Measurements from ENCODE around the gene HTT. TPM values are rescaled to one million over a fixed set of nuclear protein-coding genes. Genes with fewer than 3 reads are reported as not detected.

Gene HTT
- total RNA-seq, result 10 to 100 TPM; 23.2 to 25.2 TPM
- long read RNA-seq, partial matches to known transcripts, result 13 of 20 reads
- long read RNA-seq, other reads (novel, unspliced or antisense), result 7 of 20 reads

GRCh38 chr4:3074078-3074845, at the start of gene HTT, which contains the start of gene HTT-AS:
HTT (plus strand) TSS chr4:3074681; CDS start chr4:3074826, 145 bp downstream.
HTT-AS (minus strand) TSS chr4:3074538.
- peak; percentile 96 for DNase-seq
- ATAC-seq, result peak; percentile 93
- intact Hi-C loops (cut with DNase I), result no loop called here

DNA sequence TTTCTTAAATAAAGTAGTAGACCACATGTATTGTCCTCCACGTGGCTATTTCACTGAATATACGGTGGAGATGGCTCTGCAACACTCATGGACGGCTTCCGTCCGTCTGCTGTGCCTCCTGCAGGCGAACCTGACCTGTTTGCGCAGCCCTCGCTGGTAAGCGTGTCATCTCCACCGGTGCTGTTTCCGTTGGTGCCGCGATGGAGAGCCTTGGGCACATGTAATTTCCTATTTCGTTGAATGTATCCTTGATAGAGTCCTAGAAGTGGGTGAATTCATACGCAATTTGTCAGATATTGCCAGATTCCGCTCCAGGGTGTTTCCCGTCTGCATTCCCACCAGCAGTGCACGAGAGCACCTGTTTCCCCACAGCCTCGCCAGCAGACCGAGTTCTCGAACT, 48.6 kb upstream of the HTT start:
- intact Hi-C loops (cut with DNase I), result no loop called here
- no peak for DNase-seq

GRCh38 chr4:3026540-3026939, 47.9 kb upstream of the HTT start:
- DNase-seq (no peak), ATAC-seq (no peak)
- intact Hi-C loops (cut with DNase I), result no loop called here

More for the DNA sequence above, 48.6 kb upstream of the HTT start:
- ATAC-seq, result no peak

- intact Hi-C loops (cut with DNase I), result no loop called here
- ATAC-seq (no peak), DNase-seq (no peak)
Observed at GRCh38 chr4:3029464-3029863, 45.0 kb upstream of the HTT start.

DNA sequence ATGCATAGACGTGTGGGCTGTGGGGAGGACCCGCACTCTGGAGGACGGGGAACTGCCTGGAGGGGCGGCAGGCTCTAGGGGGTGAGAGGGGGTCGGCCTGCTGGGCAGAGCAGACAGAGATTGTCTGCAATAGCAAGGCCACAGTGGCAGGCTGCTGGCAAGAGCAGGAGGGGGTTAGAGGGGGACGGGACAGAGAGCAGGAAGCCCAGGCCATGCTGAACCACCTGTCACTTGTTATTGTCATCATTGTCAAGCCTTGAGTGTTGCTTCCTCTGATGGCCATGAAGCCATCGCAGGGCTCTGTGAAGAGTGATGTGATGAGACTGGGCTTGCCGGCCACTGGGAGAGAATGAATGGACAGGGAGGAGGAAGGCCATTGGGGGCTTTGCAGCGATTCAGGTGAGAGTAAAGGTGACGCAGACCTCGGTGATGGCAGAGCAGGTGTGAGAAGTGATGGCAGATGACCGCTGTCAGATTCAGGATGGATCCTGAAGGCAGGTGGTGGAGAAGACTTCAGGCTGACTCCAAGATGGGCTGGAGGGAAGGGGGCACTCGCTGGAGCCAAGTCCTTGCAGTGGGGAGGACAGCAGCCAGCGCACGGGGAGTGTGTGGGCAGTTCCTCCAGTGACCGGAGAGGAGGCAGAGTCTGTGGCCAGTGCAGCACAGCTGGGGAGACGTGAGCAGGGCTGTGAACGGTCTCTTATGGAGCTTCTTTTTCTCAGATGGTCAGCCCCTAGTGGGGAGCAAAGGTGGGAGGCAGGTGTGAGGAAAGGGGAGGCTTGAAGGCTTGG, 43.7 kb upstream of the HTT start:
- intact Hi-C loops (cut with DNase I), result loop anchor here in 1 of 2 donors (10.0 kb wide), 1 partner anchor 266 kb away; no protein-coding TSS in a partner anchor
- ATAC-seq, result no peak
- no peak for DNase-seq

DNA sequence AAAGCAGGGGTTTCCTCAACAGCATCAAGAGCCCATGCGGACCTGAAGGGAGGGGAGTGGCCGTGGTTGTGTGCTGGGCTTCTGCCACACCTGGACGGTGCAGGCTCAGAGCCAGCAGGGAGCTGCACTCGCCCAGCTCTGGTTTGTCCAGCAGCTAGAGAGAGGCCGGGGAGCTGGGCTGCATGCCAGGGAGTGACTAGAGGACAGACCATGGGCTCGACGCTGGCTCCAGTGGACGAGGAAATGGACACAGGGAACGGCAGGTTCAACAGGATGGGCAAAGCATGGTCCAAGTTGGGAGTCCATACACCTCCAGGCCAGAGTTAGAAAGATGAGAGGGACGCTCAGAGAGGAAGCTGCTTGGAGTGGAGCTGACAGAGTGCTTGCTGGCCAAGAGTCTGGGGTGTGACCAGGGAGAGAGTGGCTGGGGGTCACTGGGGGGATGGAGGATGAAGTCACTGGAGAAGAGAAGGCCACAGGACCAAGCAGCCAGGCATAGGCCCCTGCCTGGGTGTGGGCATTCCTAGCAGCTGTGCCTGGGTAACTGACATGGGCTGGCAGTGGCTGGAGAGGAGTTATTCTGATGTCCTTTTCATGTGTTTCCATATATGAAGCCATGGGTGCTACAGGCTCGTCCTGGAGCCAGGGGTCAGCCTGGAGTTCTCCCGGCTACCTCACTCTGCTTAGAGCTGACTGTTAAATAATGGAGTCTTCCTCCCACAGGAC, 43.0 kb upstream of the HTT start:
- DNase-seq, result no peak
- ATAC-seq, result peak in 1 of 2 donors; percentile 62
- intact Hi-C loops (cut with DNase I), result loop anchor here in 1 of 2 donors (10.0 kb wide), 1 partner anchor 267 kb away; no protein-coding TSS in a partner anchor

- intact Hi-C loops (cut with DNase I), result loop anchor here in 1 of 2 donors (10.0 kb wide), 1 partner anchor 269 kb away; no protein-coding TSS in a partner anchor
- no peak for DNase-seq
- ATAC-seq, result no peak
Observed at GRCh38 chr4:3034231-3034630, 40.2 kb upstream of the HTT start.

GRCh38 chr4:3035249-3035648, 39.2 kb upstream of the HTT start:
- DNase-seq, result no peak
- intact Hi-C loops (cut with DNase I), result loop anchor here in 1 of 2 donors (10.0 kb wide), 1 partner anchor 270 kb away; no protein-coding TSS in a partner anchor

GRCh38 chr4:3035674-3036073, 38.8 kb upstream of the HTT start:
- ATAC-seq (no peak), DNase-seq (no peak)
- intact Hi-C loops (cut with DNase I), result loop anchor here in 1 of 2 donors (10.0 kb wide), 1 partner anchor 271 kb away; no protein-coding TSS in a partner anchor

More at GRCh38 chr4:3035249-3035648, 39.2 kb upstream of the HTT start:
- no peak for ATAC-seq

GRCh38 chr4:3036131-3036952, 38.1 kb upstream of the HTT start:
- DNase-seq, result no peak
- no peak for ATAC-seq
- intact Hi-C loops (cut with DNase I), result loop anchor here in 1 of 2 donors (10.0 kb wide), 1 partner anchor 272 kb away; no protein-coding TSS in a partner anchor

DNA sequence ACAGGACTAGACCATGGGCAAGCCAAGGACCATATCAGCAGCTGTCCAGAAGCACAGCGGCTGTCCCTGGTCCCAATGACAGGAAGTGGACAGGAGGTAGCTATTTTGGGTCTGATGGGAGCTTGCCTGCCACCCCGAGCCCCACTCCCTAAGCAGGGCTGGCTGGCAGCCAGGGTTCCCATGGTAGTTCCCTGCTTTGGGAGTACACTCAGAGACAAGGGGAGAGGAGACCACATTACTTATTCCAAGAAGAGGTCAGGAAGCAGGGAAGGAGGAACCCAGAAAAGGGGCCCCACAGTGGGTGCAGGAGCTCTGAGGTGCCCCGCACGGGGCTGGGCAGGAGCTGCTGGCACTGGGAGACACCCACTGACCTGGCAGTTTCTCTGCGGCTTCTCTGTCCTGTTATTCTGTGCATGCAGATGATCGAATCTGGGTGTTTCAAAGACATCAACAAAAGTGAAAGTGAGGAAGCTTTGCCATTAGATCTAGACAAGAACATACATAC, 36.5 kb upstream of the HTT start:
- DNase-seq (peak; percentile 75), ATAC-seq (peak; percentile 32 to 56)
- intact Hi-C loops (cut with DNase I), result loop anchor here in 1 of 2 donors (10.0 kb wide), 1 partner anchor 273 kb away; no protein-coding TSS in a partner anchor

DNA sequence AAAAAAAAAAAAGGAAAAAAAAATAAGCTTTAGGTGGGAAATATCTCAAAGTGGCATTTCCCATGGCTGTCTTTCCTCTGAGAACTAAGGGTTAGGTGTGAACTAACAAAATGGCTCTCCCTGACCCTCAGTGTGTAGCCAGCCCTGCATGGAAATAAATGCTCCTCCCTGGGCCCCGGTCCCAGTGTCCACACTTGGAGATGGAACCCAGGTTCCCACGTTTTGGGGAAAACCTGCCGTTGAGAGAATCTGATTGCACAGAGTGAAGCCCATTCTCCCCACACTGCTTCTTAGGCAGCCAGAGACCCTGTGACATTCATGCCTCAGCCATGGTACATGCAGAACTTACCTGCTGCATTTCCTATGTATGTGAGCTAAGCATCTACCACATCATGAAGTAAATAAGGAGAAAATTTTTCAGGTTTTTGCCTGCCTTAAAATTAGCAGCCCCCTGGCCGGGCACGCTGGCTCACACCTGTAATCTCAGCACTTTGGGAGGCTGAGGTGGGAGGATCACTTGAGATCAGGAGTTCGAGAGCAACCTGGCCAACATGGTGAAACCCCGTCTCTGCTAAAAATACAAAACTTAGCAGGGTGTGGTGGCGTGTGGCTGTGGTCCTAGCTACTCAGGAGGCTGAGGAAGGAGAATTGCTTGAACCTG, 34.6 kb upstream of the HTT start:
- DNase-seq, result no peak
- no peak for ATAC-seq
- intact Hi-C loops (cut with DNase I), result loop anchor here in 1 of 2 donors (10.0 kb wide), 1 partner anchor 275 kb away; no protein-coding TSS in a partner anchor

GRCh38 chr4:3040452-3041191, 33.9 kb upstream of the HTT start:
- ATAC-seq (no peak), DNase-seq (no peak)
- intact Hi-C loops (cut with DNase I), result no loop called here

GRCh38 chr4:3041192-3042142, 33.0 kb upstream of the HTT start:
- DNase-seq, result peak; percentile 78
- ATAC-seq, result peak; percentile 50 to 73
- intact Hi-C loops (cut with DNase I), result no loop called here

GRCh38 chr4:3042226-3042625, 32.3 kb upstream of the HTT start:
- no peak for ATAC-seq
- intact Hi-C loops (cut with DNase I), result no loop called here
- no peak for DNase-seq
